GM21423 (cell line): Measurements from ENCODE around the gene GABRR1.

Experiments
- ATAC-seq: cut with Tn5 transposase; IDR thresholded peaks from one replicate; pipeline ENCODE4 v1.9.1; 2021; ENCODE audit warnings: mild to moderate bottlenecking, moderate library complexity; ENCODE audit not compliant: unreplicated experiment

The GABRR1 gene

DNA sequence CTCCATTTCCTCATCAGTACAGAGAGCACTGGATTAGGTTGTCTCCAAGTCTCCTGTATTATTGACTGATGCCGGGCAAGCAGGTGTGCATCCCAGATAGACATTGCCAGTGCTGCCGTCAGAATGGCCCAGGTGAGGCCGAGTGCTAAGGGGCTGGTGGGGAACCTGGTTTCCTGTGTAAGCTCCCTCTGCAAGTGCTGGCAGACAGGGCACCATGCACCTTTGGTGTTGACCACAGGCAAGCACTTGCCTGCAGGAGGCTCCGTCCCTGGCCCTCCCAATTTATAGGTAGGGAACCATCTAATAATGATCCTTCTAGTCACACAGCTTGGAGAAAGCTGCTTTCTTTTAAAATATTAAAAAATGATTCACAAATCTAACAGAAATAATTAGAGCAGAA lies 747 bp downstream of the GABRR1 start:
- ATAC-seq: no peak

DNA sequence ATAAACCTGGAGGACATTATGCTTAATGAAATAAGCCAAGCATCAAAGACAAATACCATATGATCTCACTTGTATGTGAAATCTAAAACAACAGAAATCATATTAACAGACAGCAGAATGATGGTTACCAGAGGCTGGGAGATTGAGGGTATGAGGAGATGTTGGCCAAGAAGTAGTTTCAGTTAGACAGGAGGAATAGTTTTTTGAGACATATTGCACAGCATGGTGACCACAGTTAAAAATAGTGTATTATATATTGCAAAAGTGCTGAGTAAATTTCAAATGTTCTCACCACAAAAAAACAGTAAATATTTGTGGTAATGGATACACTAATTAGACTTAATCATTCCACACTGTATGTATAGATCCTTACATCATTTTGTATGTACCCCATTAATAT lies 1.8 kb downstream of the GABRR1 start:
- no peak for ATAC-seq

DNA sequence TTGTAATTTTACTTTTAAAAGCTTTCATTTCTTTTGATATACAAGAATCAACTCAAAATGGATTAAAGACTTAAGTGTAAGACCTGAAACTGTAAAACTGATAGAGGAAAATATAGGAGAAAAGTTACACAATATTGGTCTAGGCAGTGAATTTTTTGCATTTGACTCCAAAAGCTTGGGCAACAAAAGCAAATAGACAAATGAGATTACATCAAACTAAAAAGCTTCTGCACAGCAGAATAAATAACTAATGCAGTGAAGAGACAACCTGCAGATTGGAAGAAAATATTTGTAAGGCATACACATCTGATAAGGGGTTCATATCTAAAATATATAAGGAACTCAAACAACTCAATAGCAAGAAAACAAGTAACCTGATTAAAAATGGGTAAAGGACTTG lies 3.0 kb downstream of the GABRR1 start:
- ATAC-seq: no peak

DNA sequence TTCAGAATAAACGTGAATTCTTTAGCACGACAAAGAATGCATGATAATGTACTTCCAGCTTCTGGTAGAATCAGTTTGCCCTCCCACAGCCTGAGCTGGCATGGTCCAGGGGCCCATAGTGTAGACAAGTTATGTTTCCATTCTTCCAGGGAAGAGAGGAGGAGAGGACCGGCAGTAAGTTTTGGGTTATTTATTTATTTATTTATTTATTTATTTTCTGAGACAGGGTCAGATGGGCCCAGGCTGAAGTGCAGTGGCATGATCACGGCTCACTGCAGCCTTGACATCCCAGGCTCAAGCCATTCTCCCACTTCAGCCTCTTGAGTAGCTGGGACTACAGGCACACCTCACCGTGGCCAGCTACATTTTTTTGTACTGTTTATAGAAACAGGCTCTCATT lies 4.7 kb downstream of the GABRR1 start:
- no peak for ATAC-seq

DNA sequence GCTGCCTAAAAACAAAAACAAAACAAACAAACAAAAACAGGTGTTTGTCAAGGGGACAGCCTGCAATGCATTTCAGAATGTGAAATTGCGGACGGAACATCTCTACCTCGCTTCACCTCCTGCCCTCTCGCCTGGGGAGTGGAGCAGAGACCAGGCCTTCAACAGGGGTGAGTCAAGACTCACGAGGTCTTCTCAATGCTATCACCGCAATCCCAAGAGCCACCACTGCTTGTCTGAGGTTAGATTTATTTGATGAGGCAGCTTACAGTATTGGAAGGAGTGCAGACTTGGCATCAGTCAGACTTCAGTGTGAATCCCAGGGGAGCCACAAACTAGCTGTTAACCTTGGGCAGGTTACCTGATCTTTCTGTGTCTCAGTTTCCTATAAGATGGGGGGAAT lies 7.7 kb downstream of the GABRR1 start:
- no peak for ATAC-seq

DNA sequence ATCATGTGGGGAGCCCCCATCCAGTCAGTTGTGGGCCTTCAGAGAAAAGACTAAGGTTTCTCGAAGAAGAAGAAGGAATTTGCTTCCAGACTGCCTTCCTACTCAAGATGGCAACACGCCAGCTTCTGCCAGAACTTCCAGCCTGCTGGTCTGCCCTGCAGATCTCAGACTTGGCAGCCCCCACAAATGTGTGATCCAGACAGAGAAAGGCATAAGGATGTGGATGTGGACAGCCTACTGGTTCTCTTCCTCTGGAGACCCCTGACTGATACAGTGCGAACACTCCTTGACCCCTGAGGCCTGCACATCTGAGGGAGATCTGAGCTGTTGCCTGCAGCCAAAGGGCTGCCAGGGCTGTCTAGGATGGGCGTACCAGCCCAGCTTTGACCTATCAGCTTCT lies 8.6 kb downstream of the GABRR1 start:
- ATAC-seq: no peak

DNA sequence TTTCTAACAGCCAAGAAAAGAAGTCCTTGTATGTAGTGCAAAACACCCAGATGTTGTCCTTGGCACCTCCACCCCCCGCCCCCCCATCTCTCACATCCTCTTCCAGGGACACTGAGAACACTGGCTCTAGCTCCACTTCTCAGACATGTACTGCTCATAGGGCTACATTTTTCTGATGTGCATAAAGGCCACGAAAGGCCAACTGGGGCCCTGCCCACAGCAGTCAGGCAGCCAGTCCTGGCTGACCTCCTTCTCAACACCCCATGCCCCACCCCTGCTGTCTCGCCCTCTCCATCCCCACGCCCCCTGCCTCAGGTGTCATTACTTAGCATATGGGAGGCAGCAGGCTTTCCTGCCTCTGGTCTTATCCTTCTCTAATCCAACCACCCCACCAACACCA lies 11.3 kb downstream of the GABRR1 start:
- ATAC-seq: no peak

DNA sequence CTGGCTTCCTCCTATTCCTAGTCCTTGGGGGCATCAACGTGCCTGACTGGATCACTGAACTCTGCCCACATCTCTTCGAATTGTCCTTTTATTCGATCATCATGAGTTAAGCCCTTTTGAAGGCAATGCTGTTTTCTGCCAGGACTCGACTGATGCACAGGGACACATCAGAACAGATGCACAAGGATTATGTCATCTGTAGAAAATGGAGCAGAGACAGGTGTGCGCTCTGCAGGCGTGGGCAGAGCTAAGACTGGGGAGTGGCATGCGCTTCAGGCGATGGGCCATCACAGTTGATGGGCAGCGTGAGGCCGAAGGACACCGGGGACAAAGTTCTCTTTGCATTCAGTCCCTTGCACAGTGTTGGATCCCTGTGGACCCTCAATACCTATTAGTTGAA lies 13.1 kb downstream of the GABRR1 start:
- no peak for ATAC-seq

DNA sequence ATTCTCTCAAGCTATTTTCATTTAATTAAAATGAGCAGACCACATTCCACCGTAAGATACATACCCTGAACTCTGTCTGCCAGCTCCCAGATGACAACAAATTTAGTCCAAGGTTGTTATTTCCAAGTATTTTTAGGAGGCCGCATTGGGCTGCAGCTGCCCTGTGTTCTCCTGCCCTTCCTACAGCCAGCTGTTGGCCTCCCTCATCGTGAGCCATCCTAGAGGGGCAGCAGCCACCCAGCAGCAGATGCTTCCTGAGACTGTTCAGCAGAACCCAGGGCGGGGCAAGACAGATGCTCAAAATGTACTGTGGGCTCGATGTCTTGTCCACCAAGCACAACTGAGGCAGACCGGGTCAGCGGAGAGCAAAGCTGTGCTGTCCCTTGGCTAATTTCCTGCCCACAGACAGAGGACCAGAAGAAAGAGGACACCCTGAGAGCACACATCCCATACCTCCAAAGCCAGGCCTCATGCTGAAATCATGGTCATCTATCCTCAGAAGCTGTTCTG lies 16.4 kb downstream of the GABRR1 start:
- no peak for ATAC-seq

DNA sequence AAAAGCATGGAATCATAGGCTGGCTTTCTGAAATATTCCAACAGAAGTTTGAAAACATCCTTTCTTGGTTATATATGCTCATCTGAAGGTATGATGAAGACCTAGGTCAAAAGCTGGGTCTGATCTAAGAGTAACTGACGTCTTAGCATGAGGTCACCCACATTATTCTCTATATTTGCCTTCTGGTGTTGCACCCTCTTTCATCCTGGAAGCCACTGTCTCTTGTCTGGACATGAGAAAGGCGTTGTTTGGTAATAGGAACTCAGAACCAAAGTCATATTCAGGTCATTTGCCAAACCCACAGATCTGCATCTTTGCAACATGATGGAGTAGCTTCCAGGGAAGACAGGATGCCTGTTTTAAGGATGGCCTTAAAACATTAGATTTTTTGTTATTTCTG lies 17.6 kb downstream of the GABRR1 start:
- no peak for ATAC-seq

DNA sequence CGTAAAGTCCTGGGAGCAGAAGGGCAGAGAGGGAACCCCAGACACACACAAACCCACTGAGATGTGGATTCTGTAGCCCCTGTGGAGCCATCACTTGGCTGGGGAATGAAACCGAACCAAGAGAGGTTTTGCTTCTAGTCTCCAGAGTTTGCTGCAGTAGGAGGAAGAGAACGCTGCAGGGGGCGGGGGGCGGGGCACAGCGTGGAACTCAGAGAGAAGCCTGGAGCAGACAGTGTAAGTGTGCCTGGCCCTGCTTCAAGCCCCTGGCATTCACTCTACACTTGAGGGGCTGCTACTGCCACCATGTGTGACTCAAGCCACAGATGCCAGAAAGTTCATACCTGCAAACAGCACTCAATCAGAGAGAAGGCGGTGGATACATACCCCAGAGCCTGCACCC lies 18.9 kb downstream of the GABRR1 start:
- no peak for ATAC-seq

DNA sequence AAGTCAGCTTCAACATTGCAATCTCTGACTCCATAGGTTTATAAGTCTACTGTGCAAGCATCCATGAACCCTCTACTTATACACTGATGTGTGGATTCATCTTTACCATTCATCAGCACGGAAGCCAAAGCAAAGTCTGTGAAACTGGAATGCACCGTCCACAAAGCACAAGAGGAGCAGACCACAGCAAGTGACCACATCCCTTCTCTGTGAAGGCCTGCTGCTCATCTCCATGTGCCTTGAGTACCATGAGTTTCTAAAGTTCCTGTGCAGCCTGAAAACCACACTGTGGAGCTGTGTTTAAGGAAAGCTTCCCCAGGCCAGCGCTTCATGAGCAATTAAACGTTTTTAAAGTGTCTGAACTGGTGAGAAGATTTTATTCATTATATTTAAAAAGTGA lies 20.0 kb downstream of the GABRR1 start:
- no peak for ATAC-seq

DNA sequence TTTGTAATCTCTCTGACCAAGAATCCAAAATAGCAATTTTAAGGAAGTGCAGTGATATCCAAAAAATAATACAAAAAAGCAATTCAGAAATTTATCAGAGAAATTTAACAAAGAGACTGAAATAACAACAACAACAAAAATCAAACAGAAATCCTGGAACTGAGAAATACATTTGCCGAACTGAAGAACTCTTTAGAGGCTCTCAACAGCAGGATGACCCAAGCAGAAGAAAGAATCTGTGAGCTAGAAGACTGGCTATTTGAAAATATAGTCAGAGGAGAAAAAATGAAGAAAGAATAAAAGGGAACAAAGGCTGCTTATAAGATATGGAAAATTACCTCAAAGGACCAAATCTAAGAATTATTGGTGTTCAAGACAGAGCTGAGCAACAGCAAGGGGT lies 22.6 kb downstream of the GABRR1 start:
- ATAC-seq: no peak

DNA sequence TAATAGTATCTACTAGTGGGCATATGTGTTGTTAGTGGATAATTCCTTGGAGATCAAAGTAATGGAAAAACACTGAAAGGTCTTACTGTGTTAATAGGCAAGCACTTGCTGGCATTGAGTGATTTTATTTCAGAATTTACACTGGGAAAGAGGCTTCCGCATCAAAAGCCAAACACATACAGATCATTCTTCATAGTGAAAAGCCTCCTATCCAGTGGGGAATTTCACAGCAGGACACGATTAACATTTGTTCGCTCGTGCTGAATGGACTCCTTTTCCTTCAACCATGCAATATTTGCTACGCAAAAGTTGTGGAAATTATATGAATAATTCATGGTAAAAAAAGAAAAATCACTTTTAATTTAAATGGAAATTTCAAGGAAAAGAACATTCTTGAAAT lies 26.4 kb downstream of the GABRR1 start:
- no peak for ATAC-seq

DNA sequence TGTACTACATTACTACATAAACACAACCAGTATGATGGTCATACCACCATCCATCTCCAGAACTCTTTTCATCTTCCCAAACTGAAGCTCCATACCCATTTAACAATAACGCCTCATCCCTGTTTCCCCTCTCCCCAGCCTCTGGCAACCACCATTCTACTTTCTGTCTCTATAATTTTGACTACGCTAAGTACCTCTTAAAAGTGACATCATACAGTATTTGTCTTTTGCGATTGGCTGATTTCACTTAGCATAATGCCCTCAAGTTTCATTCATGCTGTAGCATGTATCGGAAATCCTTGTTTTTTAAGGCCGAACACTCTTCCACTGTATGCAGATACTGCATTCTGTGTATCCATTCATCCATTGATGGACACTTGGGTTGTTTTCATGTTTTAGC lies 29.7 kb downstream of the GABRR1 start:
- no peak for ATAC-seq

DNA sequence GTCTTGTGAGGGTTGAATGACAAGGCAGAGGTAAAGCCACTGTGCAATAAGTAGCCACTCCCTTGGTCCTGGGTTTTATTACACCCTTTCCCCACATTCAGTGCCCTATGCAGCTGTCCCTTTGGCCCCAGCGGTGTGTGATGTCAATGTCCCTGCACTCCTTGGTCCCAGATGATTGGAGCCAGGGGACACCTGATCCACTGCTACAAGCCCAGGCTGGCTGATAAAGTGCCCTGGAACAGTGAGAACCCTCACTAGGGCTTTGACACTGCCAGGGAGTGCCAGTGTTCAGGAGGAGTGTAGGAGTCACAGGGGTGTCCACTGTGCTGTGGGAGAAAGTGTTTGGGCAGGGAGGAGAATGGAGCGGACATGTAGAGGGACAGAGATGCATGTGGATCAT lies 30.4 kb downstream of the GABRR1 start:
- no peak for ATAC-seq

DNA sequence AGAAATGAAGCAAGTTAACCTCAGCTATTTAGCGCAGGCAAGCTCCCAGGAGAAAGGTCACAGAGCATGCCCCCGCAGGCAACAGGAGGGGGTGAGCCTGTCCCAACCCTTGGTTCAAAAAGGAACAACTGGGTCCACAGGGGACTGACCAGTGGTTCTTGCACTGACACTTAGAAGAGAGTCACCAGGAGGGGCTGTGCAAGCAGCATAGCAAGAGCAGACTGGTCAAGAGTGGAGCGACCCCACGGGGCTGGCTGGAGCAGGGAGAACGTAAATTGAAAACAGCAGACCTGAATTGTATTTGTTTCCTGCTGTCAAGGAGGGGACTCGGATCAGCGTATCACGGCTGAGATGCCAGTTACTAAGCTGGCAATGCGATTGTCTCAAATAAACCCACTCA lies 32.8 kb downstream of the GABRR1 start:
- no peak for ATAC-seq

DNA sequence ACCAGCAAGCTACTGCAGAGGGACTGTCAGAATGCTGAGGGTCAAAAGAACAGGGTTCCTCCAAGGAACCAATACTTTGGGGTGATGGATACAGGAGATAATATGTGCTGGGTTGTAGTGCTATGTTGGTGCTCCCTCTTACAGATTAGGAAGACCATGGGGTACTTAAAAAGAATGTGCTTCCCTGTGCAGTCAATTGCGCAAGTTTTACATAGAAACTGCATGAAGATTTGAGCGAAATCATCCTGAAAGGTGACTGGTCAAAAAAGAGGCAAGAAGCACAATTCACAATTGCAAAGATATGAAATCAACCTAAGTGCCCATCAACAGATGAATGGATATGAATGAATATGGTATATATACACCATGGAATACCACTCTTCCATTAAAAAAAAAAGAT lies 33.9 kb downstream of the GABRR1 start:
- no peak for ATAC-seq

DNA sequence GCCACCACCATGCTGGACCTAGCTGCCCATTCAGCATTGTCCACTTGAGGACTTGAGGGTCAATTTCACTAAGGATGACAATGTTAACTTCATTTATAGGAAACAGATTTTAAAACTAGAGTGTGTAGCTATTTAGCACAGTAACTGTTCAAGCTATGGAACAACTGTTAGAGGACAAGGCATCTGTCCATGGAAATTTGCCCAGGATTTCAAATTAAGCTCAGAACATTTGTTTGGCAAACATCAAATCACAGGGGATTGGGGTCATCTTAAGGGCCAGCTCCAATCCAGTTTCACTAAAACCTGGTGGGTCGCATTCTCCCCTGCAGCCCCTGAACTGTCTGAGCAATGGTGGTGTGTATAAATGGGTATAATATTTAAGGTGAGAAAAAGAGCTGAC lies 36.2 kb downstream of the GABRR1 start:
- no peak for ATAC-seq

DNA sequence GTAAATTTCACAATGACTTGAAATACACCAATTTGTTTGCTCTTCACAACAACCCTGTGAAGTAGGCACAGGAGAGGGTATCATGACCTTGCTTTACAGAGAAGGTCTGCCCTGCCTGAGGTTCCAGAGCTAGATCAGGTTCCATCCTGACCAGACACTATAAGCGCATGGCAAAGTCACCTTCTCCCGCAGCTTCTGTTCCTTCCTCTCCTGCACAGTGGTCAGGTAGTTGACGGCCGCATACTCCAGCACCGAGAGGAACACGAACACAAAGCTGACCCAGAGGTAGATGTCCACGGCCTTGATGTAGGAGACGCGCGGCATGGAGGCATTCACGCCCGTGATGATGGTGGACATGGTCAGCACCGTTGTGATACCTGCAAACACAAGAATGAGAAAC lies 37.0 kb downstream of the GABRR1 start:
- ATAC-seq: no peak

DNA sequence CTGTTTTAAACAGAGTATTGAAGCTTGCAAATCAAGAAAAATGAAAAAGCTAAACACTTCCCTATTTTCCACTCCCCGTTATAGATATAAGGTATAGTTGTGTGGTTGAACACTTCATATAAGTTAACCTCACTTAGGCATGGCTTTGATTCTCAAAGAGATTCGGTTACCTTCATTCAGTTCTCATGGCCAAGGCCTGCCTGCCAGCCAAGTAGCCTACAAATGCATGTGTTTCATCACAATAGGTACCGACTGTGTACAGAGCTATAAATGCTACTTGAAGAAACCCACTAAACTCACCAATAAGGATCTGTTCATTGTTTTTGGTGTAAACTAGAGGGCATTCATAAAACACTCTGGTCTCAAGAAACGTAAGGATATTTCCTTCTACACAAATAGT lies 43.5 kb downstream of the GABRR1 start:
- no peak for ATAC-seq

DNA sequence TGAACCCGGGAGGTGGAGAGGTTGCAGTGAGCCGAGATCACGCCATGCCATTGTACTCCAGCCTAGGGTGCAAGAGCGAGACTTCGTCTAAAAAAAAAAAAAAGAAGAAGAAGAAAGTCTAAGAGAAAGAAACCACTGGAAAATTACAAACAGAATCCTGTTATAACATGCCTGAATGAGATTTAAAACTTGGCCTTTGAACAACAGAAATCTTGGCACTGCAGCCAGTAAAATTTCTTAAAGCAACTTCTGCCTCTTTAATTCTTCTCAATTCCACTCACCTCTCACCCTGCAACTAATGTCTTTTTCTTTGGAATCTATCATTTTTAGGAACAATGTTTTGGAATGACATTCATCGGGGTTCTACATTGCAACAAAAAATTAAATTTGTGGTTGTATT lies 45.0 kb downstream of the GABRR1 start:
- no peak for ATAC-seq

DNA sequence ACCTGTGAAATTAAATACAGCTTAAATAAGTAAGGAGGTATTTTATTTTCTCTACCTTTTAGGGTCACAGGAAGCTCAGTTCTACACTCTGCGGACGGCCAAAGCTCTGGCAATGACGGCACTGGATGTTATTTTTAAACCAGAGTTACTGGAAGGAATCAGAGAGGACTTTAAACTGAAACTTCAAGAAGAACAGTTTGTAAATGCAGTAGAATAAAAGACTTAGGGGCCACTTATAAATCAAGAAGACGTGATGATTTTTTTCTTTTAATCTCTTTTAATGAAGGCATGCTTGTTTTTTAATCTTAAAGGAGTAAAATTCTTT lies 55.1 kb downstream of the GABRR1 start:
- ATAC-seq: no peak
